HAP-1 (cell line): Measurements from ENCODE around the gene SHC3.

Experiments used
- DNase-seq, 2 experiments: peaks; one replicate each; pipeline ENCODE4 v3.0.0-alpha.2; 2016 to 2020; ENCODE audit warnings: low spot score in 2 of 2
- H3K27me3 ChIP-seq: fragments of 250-450 bp; sonication (Bioruptor Pico); 2 replicates; pipeline ENCODE4 v1.5.1; 2020; ENCODE audit warnings: low read depth, mild to moderate bottlenecking, moderate library complexity
- H3K36me3 ChIP-seq: fragments of 250-450 bp; sonication (Bioruptor Pico); replicated peaks from 2 replicates; pipeline ENCODE4 v1.5.1; 2020; ENCODE audit warnings: mild to moderate bottlenecking
- H3K4me1 ChIP-seq: fragments of 250-450 bp; sonication (Bioruptor Pico); 2 replicates; pipeline ENCODE4 v1.5.1; 2020; ENCODE audit warnings: mild to moderate bottlenecking
- H3K4me3 ChIP-seq: fragments of 250-450 bp; sonication (Bioruptor Pico); 2 replicates; pipeline ENCODE4 v1.5.1; 2020; ENCODE audit warnings: mild to moderate bottlenecking, moderate library complexity
- H3K9me3 ChIP-seq: fragments of 250-450 bp; sonication (Bioruptor Pico); 2 replicates; pipeline ENCODE4 v1.5.1; 2020; ENCODE audit warnings: mild to moderate bottlenecking, moderate library complexity
- in situ Hi-C: fragments of 300-500 bp; cut with MboI; formaldehyde crosslinking; loops from 3 replicates; pipeline ENCODE4 v1.14.3; 2020; ENCODE audit warnings: low sequenced_read_pairs, inconsistent platforms, mixed read lengths

SHC3 gene

GRCh38 chr9:88997646-88998045 is 181.0 kb downstream of the SHC3 start:
- no peak for DNase-seq
- in situ Hi-C loops: no loop called here
- Histone ChIP-seq H3K4me3 (no peak overlapping the region), H3K36me3 (no peaks in the 10 kb centered on the region), H3K9me3 (no peaks in the 10 kb centered on the region), H3K4me1 (no peaks in the 10 kb centered on the region), H3K27me3 (no peaks in the 10 kb centered on the region)

GRCh38 chr9:88996921-88997235 is 181.7 kb downstream of the SHC3 start:
- no peak for DNase-seq
- Histone ChIP-seq H3K27me3 (no peaks in the 10 kb centered on the region), H3K4me3 (no peak overlapping the region), H3K9me3 (no peaks in the 10 kb centered on the region), H3K36me3 (no peaks in the 10 kb centered on the region), H3K4me1 (no peaks in the 10 kb centered on the region)
- in situ Hi-C loops: no loop called here

GRCh38 chr9:88996046-88996920 is 182.3 kb downstream of the SHC3 start:
- in situ Hi-C loops: no loop called here

GRCh38 chr9:88995627-88996026 is 183.0 kb downstream of the SHC3 start:
- in situ Hi-C loops: no loop called here
- H3K4me1 ChIP-seq: no peaks in the 10 kb centered on the region

More at GRCh38 chr9:88996046-88996920, 182.3 kb downstream of the SHC3 start:
- no peaks in the 10 kb centered on the region for H3K9me3 ChIP-seq
- DNase-seq: no peak
- H3K4me1 ChIP-seq: no peaks in the 10 kb centered on the region
- 0 out of 2 replicates have a peak, but pooled peaks cover 2% of the 10 kb centered on the region for H3K27me3 ChIP-seq
- no peaks in the 10 kb centered on the region for H3K36me3 ChIP-seq
- H3K4me3 ChIP-seq: no peak overlapping the region

GRCh38 chr9:88995200-88995577 is 183.4 kb downstream of the SHC3 start:
- Histone ChIP-seq H3K4me1 (no peaks in the 10 kb centered on the region), H3K36me3 (no peaks in the 10 kb centered on the region), H3K4me3 (no peak overlapping the region), H3K9me3 (no peaks in the 10 kb centered on the region), H3K27me3 (0 out of 2 replicates have a peak, but pooled peaks cover 2% of the 10 kb centered on the region)
- no peak for DNase-seq
- in situ Hi-C loops: no loop called here

More at GRCh38 chr9:88995627-88996026, 183.0 kb downstream of the SHC3 start:
- DNase-seq: no peak
- H3K36me3 ChIP-seq: no peaks in the 10 kb centered on the region
- no peaks in the 10 kb centered on the region for H3K9me3 ChIP-seq
- 0 out of 2 replicates have a peak, but pooled peaks cover 2% of the 10 kb centered on the region for H3K27me3 ChIP-seq
- no peak overlapping the region for H3K4me3 ChIP-seq

GRCh38 chr9:88994469-88995199 is 184.0 kb downstream of the SHC3 start:
- Histone ChIP-seq H3K4me1 (no peaks in the 10 kb centered on the region), H3K4me3 (no peak overlapping the region), H3K27me3 (0 out of 2 replicates have a peak, but pooled peaks cover 2% of the 10 kb centered on the region), H3K9me3 (no peaks in the 10 kb centered on the region), H3K36me3 (no peaks in the 10 kb centered on the region)
- in situ Hi-C loops: no loop called here
- no peak for DNase-seq

- Histone ChIP-seq H3K36me3 (no peaks in the 10 kb centered on the region), H3K27me3 (0 out of 2 replicates have a peak, but pooled peaks cover 2% of the 10 kb centered on the region), H3K9me3 (no peaks in the 10 kb centered on the region), H3K4me3 (no peak overlapping the region), H3K4me1 (no peaks in the 10 kb centered on the region)
- in situ Hi-C loops: no loop called here
- DNase-seq: no peak
Observed at GRCh38 chr9:88993871-88994460, 184.7 kb downstream of the SHC3 start.

- Histone ChIP-seq H3K36me3 (no peaks in the 10 kb centered on the region), H3K9me3 (no peaks in the 10 kb centered on the region), H3K4me3 (no peak overlapping the region), H3K27me3 (0 out of 2 replicates have a peak, but pooled peaks cover 2% of the 10 kb centered on the region), H3K4me1 (no peaks in the 10 kb centered on the region)
- no peak for DNase-seq
- in situ Hi-C loops: no loop called here
Observed at GRCh38 chr9:88993327-88993726, 185.3 kb downstream of the SHC3 start.

GRCh38 chr9:88992556-88992955 is 186.1 kb downstream of the SHC3 start:
- H3K36me3 ChIP-seq: no peaks in the 10 kb centered on the region
- H3K9me3 ChIP-seq: no peaks in the 10 kb centered on the region
- no peaks in the 10 kb centered on the region for H3K4me1 ChIP-seq
- 0 out of 2 replicates have a peak, but pooled peaks cover 2% of the 10 kb centered on the region for H3K27me3 ChIP-seq
- no peak for DNase-seq
- in situ Hi-C loops: no loop called here
- H3K4me3 ChIP-seq: no peak overlapping the region

GRCh38 chr9:88991066-88992034 is 187.3 kb downstream of the SHC3 start, which contains the start of gene S1PR3:
Gene S1PR3, plus strand, starts transcription at chr9:88991468. Its CDS starts 9,733 bp downstream, at chr9:89001201.
- Histone ChIP-seq H3K4me3 (peak within 1 kb of the TSS; percentile 21), H3K4me1 (no peaks in the 10 kb centered on the region), H3K9me3 (no peaks in the 10 kb centered on the region), H3K36me3 (no peaks in the 10 kb centered on the region), H3K27me3 (0 out of 2 replicates have a peak, but pooled peaks cover 2% of the 10 kb centered on the region)
- peak in 1 of 2 experiments; percentile 29 for DNase-seq
- in situ Hi-C loops: no loop called here

- H3K9me3 ChIP-seq: no peaks in the 10 kb centered on the region
- no peaks in the 10 kb centered on the region for H3K4me1 ChIP-seq
- no peaks in the 10 kb centered on the region for H3K36me3 ChIP-seq
- DNase-seq: no peak
- H3K4me3 ChIP-seq: no peak overlapping the region
- in situ Hi-C loops: no loop called here
- 0 out of 2 replicates have a peak, but pooled peaks cover 2% of the 10 kb centered on the region for H3K27me3 ChIP-seq
Observed at GRCh38 chr9:88990729-88991065, 187.9 kb downstream of the SHC3 start.

- DNase-seq: no peak
- in situ Hi-C loops: no loop called here
- H3K36me3 ChIP-seq: no peaks in the 10 kb centered on the region
- H3K9me3 ChIP-seq: no peaks in the 10 kb centered on the region
- H3K4me3 ChIP-seq: no peak overlapping the region
- H3K4me1 ChIP-seq: no peaks in the 10 kb centered on the region
- 0 out of 2 replicates have a peak, but pooled peaks cover 2% of the 10 kb centered on the region for H3K27me3 ChIP-seq
Observed at GRCh38 chr9:88990041-88990728, 188.4 kb downstream of the SHC3 start.
